T1000 (cell line): ENCODE data around the gene IDH3A.

Experiments
- DNase-seq: peaks from one replicate; lab custom pipeline; 2025; ENCODE audit warnings: mixed read lengths; lab: John Stamatoyannopoulos, UW

IDH3A gene

DNA sequence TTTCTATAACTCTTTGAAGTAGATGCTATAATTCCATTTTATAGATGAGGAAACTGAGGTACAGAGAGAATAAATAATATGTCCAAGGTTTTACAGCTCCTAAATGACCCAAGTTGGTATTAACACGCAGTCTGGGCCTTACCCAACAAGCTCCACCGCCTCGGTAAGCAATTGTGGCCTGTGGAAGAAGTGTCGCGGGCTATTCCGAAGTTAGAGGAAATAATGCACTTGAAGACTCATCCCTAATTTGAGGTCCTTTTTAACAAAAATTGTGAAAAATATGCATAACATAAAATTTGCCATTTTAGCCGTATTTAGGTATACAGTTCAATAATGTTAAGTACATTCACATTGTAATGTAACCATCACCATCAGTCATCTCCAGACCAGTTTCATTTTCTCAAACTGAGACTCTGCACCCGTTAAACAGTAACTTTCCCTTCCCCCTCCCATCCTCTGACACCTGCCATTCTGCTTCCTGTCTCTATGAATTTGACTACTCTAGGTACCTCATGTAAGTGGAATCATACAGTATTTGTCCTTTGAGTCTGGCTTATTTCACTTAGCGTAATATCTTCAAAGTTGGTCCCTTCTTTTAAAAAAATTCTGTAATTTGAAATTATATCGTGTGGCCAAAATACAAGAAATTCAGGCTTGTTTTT is 18.2 kb downstream of the IDH3A start:
- no peak for DNase-seq

GRCh38 chr15:78168608-78169007 is 19.4 kb downstream of the IDH3A start:
- no peak for DNase-seq

- no peak for DNase-seq
Observed at GRCh38 chr15:78170848-78171773, 21.9 kb downstream of the IDH3A start.

GRCh38 chr15:78171864-78172472 is 22.8 kb downstream of the IDH3A start:
- DNase-seq = no peak

- DNase-seq = no peak
Observed at GRCh38 chr15:78174401-78174800, 25.2 kb downstream of the IDH3A start.

DNA sequence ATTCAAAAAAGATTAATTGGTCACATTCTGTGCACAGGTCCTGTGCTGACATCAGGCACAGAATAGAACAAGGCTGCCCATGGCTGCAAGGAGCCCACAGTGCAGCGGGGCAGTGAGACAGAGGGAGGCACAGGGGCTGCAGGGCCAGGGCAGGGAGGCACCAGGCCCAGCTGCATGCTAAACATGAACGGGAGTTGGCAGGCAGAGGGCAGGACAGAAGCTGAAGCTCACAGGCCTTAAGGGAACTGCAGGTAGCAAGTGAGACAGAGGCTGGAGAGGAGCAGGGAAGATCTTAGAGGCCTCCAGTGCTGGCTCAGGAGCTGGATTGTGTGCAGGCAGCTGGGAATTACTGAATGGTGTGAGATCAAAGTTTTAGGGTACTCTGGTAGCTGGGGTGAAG is 26.2 kb downstream of the IDH3A start:
- DNase-seq = no peak

DNA sequence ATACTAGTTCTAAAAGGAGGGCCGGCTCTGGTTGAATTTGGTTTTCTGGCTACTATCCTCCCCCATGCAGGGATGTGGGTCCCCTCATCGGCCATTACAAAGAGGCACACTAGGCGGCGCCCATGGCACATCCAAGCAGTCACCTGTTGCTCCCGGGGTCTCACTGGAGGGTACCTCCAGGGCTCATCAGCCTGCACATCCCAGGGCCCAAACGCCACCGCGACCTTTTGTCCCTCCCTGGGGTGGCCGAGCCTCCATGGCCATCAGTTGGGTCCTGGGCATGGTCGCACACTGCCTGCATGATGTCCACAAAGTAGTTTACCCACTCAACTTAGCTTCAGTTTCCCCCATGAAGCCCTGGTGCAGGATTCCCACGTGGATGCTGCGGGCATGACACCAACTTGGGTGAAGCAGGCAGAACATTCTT is 28.3 kb downstream of the IDH3A start:
- no peak for DNase-seq

DNA sequence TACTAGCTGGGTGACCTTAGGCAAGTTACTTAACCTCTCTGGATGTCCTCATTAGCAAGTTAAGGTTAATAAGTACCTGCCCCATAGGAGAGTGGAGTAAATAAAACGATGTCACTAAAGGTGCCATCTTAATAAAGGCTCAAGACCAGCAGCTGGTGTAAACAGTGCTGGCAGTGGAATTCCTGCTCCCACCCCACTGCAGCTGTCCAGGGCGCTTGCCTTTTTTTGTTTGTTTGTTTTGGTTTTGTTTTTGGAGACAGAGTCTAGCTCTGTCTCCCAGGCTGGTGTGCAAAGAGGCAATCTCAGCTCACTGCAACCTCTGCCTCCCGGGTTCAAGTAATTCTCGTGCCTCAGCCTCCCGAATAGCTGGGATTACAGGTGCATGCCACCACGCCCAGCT is 28.9 kb downstream of the IDH3A start:
- no peak for DNase-seq

GRCh38 chr15:78179286-78179840 is 30.2 kb downstream of the IDH3A start:
- DNase-seq = no peak

GRCh38 chr15:78179906-78180305 is 30.7 kb downstream of the IDH3A start:
- DNase-seq = no peak

DNA sequence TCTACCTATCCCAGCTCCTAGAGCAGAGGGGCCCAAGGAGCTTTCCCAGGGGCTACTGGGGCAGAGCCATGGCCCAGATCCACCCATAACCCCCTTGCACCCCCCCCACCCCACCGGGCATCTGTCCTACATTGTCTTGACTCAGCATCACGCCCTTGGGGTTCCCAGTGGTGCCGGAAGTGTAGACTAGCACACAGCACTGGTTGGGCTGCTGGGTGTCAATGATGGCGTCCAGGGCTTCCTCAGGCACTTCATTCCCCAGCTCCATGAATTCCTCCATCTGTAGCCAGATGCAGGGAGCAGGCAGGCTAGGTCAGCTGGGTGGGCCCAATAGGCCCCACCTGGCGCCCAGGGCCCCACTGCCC is 33.2 kb downstream of the IDH3A start:
- DNase-seq = no peak

DNA sequence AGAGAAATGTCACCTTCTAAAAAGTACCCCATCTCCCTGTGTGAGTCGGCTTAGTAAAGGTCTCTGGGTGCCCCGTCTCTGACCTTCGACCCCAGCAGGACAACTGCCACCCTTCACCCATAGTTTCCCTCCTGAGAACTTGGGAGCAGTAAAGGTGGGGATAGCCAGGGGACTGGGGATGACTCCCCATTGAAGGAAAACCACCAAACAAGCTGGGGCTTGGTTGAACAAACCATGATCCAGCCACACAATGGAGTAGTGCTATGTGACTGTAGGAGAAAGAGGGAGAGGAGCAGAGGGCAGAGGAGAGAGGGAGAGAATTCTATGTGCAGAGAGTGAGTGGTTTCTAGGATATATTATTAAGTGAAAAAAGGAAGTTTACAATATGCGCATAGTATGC is 33.7 kb downstream of the IDH3A start:
- no peak for DNase-seq

DNA sequence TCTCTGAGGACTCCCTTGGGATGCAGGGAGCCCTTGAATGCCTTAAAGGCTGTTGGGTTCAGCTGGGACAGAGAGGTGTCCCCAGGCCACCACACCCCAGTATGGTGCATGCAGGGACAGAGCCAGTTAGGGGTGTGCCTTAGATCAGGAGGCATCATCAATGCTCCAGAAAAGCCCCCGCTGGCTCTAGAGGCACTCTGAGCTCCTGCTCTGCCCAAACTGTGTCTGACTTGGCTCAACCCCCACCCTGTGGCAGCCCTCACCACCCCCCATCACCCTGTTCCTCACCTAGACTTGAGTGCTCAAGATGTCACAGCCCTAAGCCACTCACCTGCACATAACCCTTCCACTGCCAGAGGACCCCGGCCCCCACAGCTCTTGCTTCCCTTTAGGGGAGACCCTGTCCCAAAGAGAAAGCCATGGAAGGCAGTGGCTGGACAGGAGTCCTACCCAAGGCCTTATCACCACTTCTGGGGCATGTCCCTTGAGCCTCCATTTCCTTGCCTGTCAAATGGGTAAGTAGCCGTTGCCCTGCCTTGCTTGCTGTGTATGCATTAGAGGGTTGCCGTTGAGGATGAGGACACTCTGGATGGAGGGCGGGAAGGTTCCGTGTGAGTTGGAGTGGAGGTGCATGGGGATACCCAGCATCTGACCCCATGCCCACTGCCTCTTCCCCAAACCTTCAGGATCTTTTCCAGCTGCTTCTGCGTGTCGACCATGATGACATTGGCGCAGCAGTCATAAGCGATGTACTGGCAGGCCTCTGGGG is 43.8 kb downstream of the IDH3A start:
- DNase-seq = no peak

GRCh38 chr15:78193731-78194567 is 44.8 kb downstream of the IDH3A start:
- no peak for DNase-seq

DNA sequence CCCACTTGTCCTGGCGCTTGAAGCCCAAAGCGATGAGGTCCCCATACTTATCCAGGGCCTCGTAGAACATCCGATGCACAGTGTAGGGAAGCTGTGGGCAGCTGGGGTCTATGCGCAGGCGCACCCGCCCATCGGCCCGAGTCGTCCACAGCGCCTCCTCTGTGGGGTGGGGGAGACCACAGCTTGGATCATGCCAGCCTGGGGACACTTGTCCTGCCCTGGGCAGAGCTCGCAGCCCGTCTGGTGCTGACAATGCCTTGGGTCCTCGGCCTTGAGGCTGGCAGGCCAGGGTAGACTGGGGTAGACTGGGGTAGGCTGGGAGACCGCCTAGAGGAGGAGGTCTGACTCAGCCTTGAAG is 45.4 kb downstream of the IDH3A start:
- DNase-seq = no peak

- no peak for DNase-seq
Observed at GRCh38 chr15:78195735-78196201, 46.6 kb downstream of the IDH3A start.

DNA sequence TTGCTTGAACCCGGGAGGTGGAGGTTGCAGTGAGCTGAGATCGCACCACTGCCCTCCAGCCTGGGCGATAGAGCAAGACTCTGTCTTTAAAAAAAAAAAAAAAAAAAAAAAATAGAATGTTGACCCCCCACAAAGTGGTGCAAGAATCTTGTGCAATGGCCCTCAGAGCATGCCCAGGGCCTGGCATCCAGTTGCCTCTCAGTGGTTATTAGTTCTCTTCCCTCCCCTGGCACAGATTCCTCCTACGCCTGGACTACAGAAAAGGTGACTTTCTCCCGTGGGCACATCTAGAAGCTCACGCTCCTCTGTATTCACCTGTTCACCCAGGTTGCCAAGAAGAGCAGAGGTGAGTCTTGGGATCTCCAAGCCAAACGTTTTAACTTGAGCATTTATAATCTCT is 48.5 kb downstream of the IDH3A start:
- DNase-seq = no peak

DNA sequence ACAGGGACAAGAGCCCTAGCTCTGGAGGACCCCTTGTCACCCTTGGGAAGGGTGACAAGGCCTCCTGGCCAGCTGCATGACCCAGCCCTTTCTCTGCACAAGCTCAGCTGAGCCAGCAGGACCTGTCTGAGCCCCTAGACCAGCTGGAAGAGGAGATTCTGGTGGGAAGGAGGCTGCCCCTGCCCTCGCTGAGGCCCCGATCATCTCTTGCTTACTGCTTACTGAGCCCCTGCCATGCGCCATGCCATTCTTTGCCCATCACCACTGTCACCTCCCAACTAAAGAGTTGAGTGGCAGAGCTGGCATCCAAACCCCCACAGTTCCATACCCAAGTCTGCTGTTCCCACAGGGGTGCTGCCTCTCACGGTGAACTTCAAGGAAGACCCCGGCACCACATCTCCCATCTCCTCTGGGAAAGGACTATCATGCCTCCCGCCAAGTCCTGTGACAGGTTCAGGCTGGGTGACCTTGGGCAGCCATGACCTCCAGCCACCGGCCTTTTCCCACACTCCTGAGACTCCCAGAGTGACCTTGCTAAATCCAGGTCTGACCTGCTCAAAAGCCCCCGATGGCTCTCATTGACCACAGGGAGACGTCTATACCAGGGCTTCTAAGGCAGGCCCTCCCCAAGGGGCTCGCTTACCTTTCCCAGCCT is 51.2 kb downstream of the IDH3A start:
- DNase-seq = no peak

DNA sequence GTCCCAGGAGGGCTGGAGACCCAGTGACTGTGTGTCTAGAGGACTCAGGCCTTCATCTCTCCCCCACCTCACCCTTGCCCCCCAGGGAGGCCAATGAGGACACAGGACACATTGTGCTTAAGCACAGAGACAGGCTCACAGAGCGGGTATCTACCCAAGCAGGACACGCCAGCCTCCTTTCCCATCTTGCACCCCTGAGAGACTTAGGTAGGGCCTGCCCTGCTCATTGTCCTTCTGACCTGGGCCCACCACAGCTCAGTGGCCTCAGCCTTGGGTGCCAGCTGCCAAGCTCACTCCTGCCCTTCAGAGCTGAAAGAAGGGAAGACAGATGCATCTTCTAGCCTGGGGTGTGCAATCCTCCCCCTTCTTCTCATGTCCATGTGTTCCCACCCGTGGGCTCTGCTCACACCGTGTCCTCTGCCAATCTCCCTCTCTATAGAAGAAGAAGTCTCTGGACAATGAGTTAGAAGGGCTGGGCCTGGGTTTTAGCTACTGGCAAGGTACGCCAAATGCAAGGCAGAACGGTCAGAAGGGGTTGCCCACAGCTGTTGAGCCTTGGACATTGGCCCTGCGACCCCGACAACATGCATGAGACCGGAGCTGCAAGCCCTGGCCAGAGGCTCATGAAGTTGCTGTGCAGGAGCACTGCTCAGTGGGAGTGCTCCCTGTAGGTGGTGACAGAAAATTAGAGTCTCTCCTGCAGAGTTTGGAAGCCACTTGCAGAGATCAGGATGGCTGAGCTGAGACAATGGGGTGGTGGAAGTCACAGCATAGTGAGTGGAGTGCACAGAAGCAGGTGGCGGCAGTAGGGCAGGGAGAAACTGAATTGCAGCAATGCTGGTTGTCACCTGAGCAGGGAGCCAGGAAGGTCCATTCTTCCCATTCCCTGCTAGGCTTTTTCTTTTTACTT is 52.4 kb downstream of the IDH3A start:
- DNase-seq = no peak
